ENCODE results near the gene PEX14.
"Not testable (repeated sequence)": the region's sequence is repeated elsewhere in the genome, so short reads cannot be mapped to it uniquely, and the experiment has no call there.

The PEX14 gene

DNA sequence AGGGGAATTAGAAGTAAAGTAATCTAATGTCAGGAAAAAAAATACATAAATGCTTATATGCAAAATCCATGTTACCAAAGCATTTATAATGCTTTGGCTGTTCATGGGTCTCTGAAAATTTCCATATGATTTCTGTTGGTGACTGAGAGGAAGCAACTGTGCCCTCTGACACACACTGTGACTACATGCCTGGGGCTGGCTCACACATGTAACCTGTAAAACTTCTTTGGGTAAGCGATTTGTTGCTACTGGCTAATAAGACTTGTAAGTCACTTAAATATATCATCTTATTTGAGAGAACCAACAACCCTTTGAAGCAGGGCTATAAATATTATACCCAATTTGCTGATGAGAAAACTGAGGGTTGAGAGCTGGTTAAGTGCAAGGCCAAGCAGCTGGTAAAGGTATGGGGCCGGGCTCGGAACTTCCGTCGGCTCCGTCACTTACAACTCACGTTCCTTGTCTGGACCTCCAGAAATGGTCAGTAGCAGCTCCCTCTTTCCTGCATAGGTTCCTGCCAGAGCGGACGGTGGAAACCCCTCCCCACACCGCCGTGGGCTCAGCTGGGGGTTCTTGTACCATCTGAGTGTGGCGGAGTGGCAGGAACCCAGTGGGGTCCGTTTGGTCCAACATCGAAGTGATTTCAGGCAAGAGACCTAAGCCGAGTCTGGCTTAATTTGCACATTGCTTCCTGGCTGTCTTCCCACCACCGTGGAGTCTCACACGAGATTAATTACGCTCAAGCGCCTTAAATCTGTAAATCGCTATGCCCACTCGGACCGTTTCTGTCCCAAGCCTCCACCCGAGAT lies 3.1 kb upstream of the PEX14 start (continued):
- TF ChIP-seq, protein P1, sequence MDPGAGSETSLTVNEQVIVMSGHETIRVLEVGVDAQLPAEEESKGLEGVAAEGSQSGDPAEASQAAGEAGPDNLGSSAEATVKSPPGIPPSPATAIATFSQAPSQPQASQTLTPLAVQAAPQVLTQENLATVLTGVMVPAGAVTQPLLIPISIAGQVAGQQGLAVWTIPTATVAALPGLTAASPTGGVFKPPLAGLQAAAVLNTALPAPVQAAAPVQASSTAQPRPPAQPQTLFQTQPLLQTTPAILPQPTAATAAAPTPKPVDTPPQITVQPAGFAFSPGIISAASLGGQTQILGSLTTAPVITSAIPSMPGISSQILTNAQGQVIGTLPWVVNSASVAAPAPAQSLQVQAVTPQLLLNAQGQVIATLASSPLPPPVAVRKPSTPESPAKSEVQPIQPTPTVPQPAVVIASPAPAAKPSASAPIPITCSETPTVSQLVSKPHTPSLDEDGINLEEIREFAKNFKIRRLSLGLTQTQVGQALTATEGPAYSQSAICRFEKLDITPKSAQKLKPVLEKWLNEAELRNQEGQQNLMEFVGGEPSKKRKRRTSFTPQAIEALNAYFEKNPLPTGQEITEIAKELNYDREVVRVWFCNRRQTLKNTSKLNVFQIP (CRISPR knock-in tag; IDR thresholded peaks at IDR 0.05; ENCODE audit: borderline replicate concordance, low read depth): no peak
- no peak for TF ChIP-seq ZNF8 (CRISPR knock-in tag; IDR thresholded peaks at IDR 0.05)

DNA sequence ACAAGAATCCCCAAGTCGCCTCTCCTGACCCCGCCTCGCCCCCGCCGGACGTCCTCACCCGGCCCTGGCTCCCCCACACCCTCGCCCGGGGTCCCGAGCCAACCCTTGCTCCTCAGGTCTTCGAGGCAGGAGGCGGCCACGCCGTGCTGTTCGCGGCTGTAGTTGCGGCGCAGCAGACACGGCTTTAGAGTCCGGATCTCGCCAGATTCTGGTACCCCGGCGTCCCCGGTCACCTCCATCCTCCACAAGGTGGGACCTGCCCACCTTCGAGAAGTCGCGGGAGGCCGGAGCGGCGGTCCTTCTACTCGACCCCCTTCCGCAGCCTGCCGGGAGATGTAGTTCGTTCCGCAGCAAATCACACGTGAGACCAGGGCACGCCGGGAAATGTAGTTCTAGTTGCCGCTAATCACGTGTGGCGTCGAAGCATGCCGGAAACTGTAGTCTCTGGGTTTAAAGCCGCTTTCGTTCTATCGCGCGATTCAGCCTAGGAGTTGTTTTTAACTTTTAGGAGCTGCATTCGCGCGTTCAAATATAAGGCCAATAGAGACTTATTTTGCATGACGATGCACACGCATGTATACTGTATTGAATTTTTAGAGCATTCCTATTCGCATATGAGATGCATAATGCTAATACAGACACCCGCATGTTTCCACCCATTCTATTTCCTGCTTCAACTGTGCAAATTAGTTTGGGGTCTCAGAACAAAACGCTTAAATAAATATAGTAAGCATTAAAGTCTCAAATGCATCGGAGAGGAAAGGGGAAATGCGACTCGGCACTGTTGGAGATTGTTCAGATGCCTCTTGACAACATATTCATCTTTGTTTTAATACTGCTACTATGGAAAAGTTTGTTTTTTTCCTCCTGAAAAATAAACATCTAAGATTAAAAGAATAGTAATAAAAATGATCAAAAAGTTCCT lies 2.3 kb upstream of the PEX14 start, which contains the start of gene DFFA:
TSS of gene DFFA (minus strand) at position 310 of the 925 bp plus-strand sequence. CDS start at position 239, 71 bp downstream.
- peak; percentile 89 for ATAC-seq
- TF ChIP-seq, protein P2, sequence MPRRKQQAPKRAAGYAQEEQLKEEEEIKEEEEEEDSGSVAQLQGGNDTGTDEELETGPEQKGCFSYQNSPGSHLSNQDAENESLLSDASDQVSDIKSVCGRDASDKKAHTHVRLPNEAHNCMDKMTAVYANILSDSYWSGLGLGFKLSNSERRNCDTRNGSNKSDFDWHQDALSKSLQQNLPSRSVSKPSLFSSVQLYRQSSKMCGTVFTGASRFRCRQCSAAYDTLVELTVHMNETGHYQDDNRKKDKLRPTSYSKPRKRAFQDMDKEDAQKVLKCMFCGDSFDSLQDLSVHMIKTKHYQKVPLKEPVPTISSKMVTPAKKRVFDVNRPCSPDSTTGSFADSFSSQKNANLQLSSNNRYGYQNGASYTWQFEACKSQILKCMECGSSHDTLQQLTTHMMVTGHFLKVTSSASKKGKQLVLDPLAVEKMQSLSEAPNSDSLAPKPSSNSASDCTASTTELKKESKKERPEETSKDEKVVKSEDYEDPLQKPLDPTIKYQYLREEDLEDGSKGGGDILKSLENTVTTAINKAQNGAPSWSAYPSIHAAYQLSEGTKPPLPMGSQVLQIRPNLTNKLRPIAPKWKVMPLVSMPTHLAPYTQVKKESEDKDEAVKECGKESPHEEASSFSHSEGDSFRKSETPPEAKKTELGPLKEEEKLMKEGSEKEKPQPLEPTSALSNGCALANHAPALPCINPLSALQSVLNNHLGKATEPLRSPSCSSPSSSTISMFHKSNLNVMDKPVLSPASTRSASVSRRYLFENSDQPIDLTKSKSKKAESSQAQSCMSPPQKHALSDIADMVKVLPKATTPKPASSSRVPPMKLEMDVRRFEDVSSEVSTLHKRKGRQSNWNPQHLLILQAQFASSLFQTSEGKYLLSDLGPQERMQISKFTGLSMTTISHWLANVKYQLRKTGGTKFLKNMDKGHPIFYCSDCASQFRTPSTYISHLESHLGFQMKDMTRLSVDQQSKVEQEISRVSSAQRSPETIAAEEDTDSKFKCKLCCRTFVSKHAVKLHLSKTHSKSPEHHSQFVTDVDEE (CRISPR knock-in tag; IDR thresholded peaks at IDR 0.05): peak; percentile 84
- TF ChIP-seq ZNF565 (CRISPR knock-in tag; conservative IDR thresholded peaks at IDR 0.05; ENCODE audit: low read depth) (no peak), GLIS3 (CRISPR knock-in tag; IDR thresholded peaks at IDR 0.05) (no peak), TCF4 (CRISPR knock-in tag; IDR thresholded peaks at IDR 0.05; ENCODE audit: borderline replicate concordance) (no peak), ZFP3 (CRISPR knock-in tag; IDR thresholded peaks at IDR 0.05) (0 out of 2 replicates have a peak, but pooled peaks have one; percentile 34), RARB (CRISPR knock-in tag; IDR thresholded peaks at IDR 0.05) (no peak), ZC3H10 (CRISPR knock-in tag; IDR thresholded peaks at IDR 0.05) (no peak), PATZ1 (CRISPR knock-in tag; IDR thresholded peaks at IDR 0.05; ENCODE audit: borderline replicate concordance) (no peak)

- no peak for ATAC-seq
- no peak for TF ChIP-seq TCF4 (CRISPR knock-in tag; IDR thresholded peaks at IDR 0.05; ENCODE audit: borderline replicate concordance)
- TF ChIP-seq, protein P3, sequence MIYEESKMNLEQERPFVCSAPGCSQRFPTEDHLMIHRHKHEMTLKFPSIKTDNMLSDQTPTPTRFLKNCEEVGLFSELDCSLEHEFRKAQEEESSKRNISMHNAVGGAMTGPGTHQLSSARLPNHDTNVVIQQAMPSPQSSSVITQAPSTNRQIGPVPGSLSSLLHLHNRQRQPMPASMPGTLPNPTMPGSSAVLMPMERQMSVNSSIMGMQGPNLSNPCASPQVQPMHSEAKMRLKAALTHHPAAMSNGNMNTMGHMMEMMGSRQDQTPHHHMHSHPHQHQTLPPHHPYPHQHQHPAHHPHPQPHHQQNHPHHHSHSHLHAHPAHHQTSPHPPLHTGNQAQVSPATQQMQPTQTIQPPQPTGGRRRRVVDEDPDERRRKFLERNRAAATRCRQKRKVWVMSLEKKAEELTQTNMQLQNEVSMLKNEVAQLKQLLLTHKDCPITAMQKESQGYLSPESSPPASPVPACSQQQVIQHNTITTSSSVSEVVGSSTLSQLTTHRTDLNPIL (CRISPR knock-in tag; IDR thresholded peaks at IDR 0.05; ENCODE audit: low read depth): no peak
- no peak for TF ChIP-seq PATZ1 (CRISPR knock-in tag; IDR thresholded peaks at IDR 0.05; ENCODE audit: borderline replicate concordance)
- no peak for TF ChIP-seq ZC3H10 (CRISPR knock-in tag; IDR thresholded peaks at IDR 0.05)
- no peak for TF ChIP-seq ESRRG (CRISPR knock-in tag; IDR thresholded peaks at IDR 0.05)
- TF ChIP-seq ARNTL (CRISPR knock-in tag; IDR thresholded peaks at IDR 0.05; ENCODE audit: borderline replicate concordance, low read depth): no peak
- no peak for TF ChIP-seq ZNF565 (CRISPR knock-in tag; conservative IDR thresholded peaks at IDR 0.05; ENCODE audit: low read depth)
- TF ChIP-seq, protein P1 (CRISPR knock-in tag; IDR thresholded peaks at IDR 0.05; ENCODE audit: borderline replicate concordance, low read depth): no peak
Measured at GRCh38 chr1:10473145-10473765, 1.5 kb upstream of the PEX14 start.

DNA sequence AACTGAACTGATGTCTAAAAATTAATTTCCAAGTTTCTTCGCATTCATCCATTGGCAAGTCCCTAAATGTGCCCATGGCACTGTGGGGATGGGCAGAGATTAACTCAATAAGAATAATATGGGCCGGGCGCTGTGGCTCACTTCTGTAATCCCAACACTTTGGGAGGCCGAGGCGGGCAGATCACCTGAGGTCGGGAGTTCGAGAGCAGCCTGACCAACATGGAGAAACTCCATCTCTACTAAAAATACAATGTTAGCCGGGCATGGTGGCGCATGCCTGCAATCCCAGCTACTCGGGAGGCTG lies 489 bp upstream of the PEX14 start:
- not testable (repeated sequence) for ATAC-seq

All from SK-N-SH treated with all-trans-retinoic acid at 6 μM for 48 hours (cell line).